SU-DHL-6 (cell line): ENCODE data around the gene ERRFI1.
"Not testable (repeated sequence)": the region's sequence is repeated elsewhere in the genome, so short reads cannot be mapped to it uniquely, and the experiment has no call there.

Experiments
- H2AFZ ChIP-seq: fragments of 200-600 bp; sonication (generic); 2 replicates; pipeline ENCODE4 v1.6.1; 2014; ENCODE audit warnings: low read depth, mild to moderate bottlenecking, moderate library complexity, mixed read lengths, antibody characterized with exemption, low read length; ENCODE audit not compliant: severe bottlenecking
- H3F3A ChIP-seq: fragments of 200-600 bp; shearing (Covaris generic); 2 replicates; pipeline ENCODE4 v1.6.0; 2016; ENCODE audit warnings: antibody characterized with exemption, mild to moderate bottlenecking; ENCODE audit not compliant: insufficient read depth
- H3K27ac ChIP-seq: fragments of 200-600 bp; sonication (generic); 2 replicates; pipeline ENCODE4 v1.5.1; 2016; ENCODE audit warnings: low read depth, mild to moderate bottlenecking, low read length, moderate library complexity, mixed read lengths
- H3K27me3 ChIP-seq: fragments of 200-600 bp; sonication (generic), shearing (Covaris generic); 2 replicates; pipeline ENCODE4 v1.6.0; 2014; ENCODE audit warnings: mild to moderate bottlenecking, low read length
- H3K36me3 ChIP-seq: fragments of 200-600 bp; sonication (generic); 2 replicates; pipeline ENCODE4 v1.6.1; 2014; ENCODE audit warnings: mild to moderate bottlenecking, low read length, mixed read lengths
- H3K4me2 ChIP-seq: fragments of 300-600, 200-600 bp; shearing (Covaris generic), sonication (generic); 2 replicates; pipeline ENCODE4 v1.6.0; 2014; ENCODE audit warnings: low read length, low read depth, mild to moderate bottlenecking; ENCODE audit not compliant: poor library complexity, severe bottlenecking
- H3K4me3 ChIP-seq: fragments of 200-600 bp; sonication (generic); 2 replicates; pipeline ENCODE4 v1.5.1; 2014; ENCODE audit warnings: antibody characterized with exemption, low read length, mild to moderate bottlenecking, mixed read lengths; ENCODE audit not compliant: insufficient read depth, poor library complexity, severe bottlenecking
- H3K79me2 ChIP-seq: fragments of 200-600 bp; sonication (generic); 2 replicates; pipeline ENCODE4 v1.6.1; 2014; ENCODE audit warnings: mild to moderate bottlenecking, low read length, moderate library complexity; ENCODE audit not compliant: insufficient read depth
- H3K9ac ChIP-seq: fragments of 200-600 bp; sonication (generic); 2 replicates; pipeline ENCODE4 v1.7.0; 2014; ENCODE audit warnings: mild to moderate bottlenecking, low read length
- H3K9me2 ChIP-seq: fragments of 200-600 bp; sonication (generic); replicated peaks from 2 replicates; pipeline ENCODE4 v1.6.1; 2014; ENCODE audit warnings: low read length; ENCODE audit not compliant: insufficient read depth
- H3K9me3 ChIP-seq: fragments of 200-600 bp; sonication (generic); 2 replicates; pipeline ENCODE4 v1.6.1; 2014; ENCODE audit warnings: low read length, mixed read lengths; ENCODE audit not compliant: insufficient read depth
- H4K20me1 ChIP-seq: fragments of 200-600 bp; sonication (generic); 2 replicates; pipeline ENCODE4 v1.6.1; 2014; ENCODE audit warnings: low read depth, mild to moderate bottlenecking, antibody characterized with exemption, low read length, moderate library complexity, mixed read lengths
- EZH2phosphoT487 ChIP-seq: fragments of 200-600 bp; sonication (generic), shearing (Covaris generic); conservative IDR thresholded peaks from 2 replicates; pipeline ENCODE4 v1.6.1; 2018; ENCODE audit warnings: mild to moderate bottlenecking, antibody characterized with exemption, low read length, moderate library complexity, mixed read lengths
- TF ChIP-seq, protein P1 (sequence below): fragments of 200-600 bp; sonication (generic); IDR thresholded peaks from one replicate; pipeline ENCODE4 v1.5.1; 2017; ENCODE audit warnings: antibody characterized with exemption, mild to moderate bottlenecking, low read length, moderate library complexity; ENCODE audit not compliant: insufficient read depth, poor library complexity, severe bottlenecking

ERRFI1 gene

DNA sequence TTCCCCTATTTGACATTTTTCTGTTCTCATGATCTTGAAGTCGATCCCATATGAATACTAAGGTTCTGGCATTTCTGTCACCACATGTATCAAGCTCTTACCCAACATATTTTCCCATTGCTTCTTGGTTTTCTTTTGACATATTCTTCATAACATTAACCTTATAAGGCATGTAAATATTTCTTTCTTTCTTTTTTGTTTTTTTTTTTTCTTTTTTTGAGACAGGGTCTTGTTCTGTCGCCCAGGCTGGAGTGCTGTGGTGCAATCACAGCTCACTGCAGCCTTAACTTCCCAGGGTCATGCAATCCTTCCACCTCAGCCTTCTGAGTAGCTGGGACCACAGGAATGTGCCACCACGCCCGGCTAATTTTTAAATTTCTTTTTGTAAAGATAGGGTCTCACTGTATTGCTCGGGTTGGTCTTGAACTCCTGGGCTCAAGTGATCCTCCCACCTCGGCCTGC lies 33.1 kb upstream of the ERRFI1 start:
- H3K27me3 ChIP-seq, result no peaks in the 10 kb centered on the region
- H3K4me3 ChIP-seq, result no peak overlapping the region
- no peak for TF ChIP-seq EZH2phosphoT487
- H3F3A ChIP-seq, result no peaks in the 10 kb centered on the region
- no peak overlapping the region for H3K4me2 ChIP-seq
- no peak overlapping the region for H2AFZ ChIP-seq
- no peaks in the 10 kb centered on the region for H4K20me1 ChIP-seq
- no peak overlapping the region for H3K9ac ChIP-seq
- no peaks in the 10 kb centered on the region for H3K9me3 ChIP-seq
- H3K9me2 ChIP-seq, result no peaks in the 10 kb centered on the region
- H3K79me2 ChIP-seq, result no peaks in the 10 kb centered on the region
- no peak overlapping the region for H3K27ac ChIP-seq
- no peaks in the 10 kb centered on the region for H3K36me3 ChIP-seq

DNA sequence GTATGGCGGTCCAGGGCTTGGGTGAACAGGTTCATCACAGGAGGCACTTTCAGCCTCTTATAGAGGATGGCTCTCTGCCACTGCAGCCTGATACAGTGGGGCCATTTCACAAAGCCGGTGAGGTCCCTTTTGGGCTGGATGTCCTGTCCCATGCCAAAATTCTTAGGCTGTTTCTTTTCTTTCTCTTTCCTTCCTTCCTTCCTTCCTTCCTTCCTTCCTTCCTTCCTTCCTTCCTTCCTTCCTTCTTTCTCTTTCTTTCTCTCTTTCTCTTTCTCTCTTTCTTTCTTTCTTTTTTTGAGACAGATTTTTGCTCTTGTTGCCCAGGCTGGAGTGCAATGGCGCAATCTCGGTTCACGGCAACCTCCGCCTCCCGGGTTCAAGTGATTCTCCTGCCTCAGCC lies 31.7 kb upstream of the ERRFI1 start:
- H3K9me2 ChIP-seq, H4K20me1 ChIP-seq, H3K27me3 ChIP-seq, H3K27ac ChIP-seq, H3K9me3 ChIP-seq, H2AFZ ChIP-seq, H3F3A ChIP-seq, H3K4me3 ChIP-seq, H3K36me3 ChIP-seq, H3K9ac ChIP-seq, H3K79me2 ChIP-seq, H3K4me2 ChIP-seq: not testable (repeated sequence)

DNA sequence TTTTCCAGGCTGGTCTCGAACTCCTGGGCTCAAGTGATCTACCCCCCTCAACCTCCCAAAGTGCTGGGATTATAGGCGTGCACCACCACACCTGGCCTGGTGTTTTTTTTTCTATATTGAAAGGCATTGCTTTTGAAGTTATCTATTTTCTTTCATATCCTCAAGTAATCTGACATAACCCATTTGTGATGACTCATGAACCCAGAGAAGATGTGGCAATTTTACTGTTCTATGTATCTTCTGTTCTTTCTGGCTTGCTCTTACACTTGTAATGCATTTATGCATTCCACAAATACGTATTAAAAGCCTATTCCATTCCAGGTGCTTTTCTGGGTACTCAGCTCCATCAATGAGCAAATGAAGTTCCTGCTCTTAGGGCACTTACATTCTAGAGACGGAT lies 29.9 kb upstream of the ERRFI1 start:
- Histone ChIP-seq H3K36me3 (no peaks in the 10 kb centered on the region), H3K9me2 (no peaks in the 10 kb centered on the region), H3K9ac (no peak overlapping the region), H4K20me1 (no peaks in the 10 kb centered on the region), H3F3A (no peaks in the 10 kb centered on the region), H3K27me3 (no peaks in the 10 kb centered on the region), H2AFZ (no peak overlapping the region), H3K4me2 (no peak overlapping the region), H3K9me3 (no peaks in the 10 kb centered on the region), H3K27ac (no peak overlapping the region), H3K4me3 (no peak overlapping the region), H3K79me2 (no peaks in the 10 kb centered on the region)
- no peak for TF ChIP-seq EZH2phosphoT487
- TF ChIP-seq, protein P1, sequence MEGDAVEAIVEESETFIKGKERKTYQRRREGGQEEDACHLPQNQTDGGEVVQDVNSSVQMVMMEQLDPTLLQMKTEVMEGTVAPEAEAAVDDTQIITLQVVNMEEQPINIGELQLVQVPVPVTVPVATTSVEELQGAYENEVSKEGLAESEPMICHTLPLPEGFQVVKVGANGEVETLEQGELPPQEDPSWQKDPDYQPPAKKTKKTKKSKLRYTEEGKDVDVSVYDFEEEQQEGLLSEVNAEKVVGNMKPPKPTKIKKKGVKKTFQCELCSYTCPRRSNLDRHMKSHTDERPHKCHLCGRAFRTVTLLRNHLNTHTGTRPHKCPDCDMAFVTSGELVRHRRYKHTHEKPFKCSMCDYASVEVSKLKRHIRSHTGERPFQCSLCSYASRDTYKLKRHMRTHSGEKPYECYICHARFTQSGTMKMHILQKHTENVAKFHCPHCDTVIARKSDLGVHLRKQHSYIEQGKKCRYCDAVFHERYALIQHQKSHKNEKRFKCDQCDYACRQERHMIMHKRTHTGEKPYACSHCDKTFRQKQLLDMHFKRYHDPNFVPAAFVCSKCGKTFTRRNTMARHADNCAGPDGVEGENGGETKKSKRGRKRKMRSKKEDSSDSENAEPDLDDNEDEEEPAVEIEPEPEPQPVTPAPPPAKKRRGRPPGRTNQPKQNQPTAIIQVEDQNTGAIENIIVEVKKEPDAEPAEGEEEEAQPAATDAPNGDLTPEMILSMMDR, result no peak

DNA sequence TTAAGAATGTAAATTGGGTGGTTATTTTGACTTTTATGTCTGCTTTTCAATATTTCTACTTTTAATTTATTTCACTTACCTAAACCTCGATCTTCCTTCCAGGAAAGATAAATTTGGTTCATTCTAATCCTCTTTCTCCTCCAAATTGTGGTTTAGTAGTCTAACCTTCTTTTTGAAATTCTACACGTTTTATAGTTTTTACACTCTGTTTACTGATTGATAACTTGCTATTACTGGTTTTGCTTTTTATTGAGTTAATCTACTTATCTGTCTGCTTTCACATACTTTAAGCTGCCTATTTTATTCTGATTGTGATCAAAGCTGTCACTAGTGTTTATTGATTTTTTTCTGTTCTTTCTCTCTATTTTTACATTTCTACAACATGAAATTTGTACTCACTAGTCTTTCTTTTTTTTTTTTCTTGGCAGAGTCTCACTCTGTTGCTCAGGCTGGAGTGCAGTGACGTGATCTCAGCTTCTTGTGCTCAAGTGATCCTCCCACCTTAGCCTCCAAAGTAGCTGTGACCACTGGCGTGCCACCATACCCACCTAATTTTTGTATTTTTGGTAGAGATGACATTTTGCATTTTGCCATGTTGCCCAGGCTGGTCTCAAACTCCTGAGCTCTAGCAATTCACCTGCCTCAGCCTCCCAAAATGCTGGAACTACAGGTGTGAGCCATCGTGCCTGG lies 27.9 kb upstream of the ERRFI1 start:
- Histone ChIP-seq H3K9ac (no peak overlapping the region), H3K4me2 (no peak overlapping the region), H4K20me1 (no peaks in the 10 kb centered on the region), H3K27me3 (no peaks in the 10 kb centered on the region), H3K36me3 (no peaks in the 10 kb centered on the region), H3K27ac (no peak overlapping the region), H3K9me2 (no peaks in the 10 kb centered on the region), H3K79me2 (no peaks in the 10 kb centered on the region), H3F3A (no peaks in the 10 kb centered on the region), H3K4me3 (no peak overlapping the region), H2AFZ (no peak overlapping the region), H3K9me3 (no peaks in the 10 kb centered on the region)
- TF ChIP-seq EZH2phosphoT487, result no peak
- TF ChIP-seq, protein P1, result no peak
